T47D (cell line): ENCODE measurements around the gene WDR18.

Experiments used
- DNase-seq, 2 experiments: peaks; one replicate each; pipeline versions ENCODE4 v3.0.0 to v3.0.0-alpha.2; 2011 to 2012; ENCODE audit warnings: low read depth in 1 of 2, low spot score in 1 of 2
- JUND ChIP-seq: IDR thresholded peaks from 2 replicates; pipeline ENCODE4 v1.6.1; 2012; ENCODE audit warnings: low read depth
- in situ Hi-C: cut with HindIII; loops from 2 replicates; pipeline ENCODE4 v1.10.0; 2016; ENCODE audit warnings: low sequenced_read_pairs, low pct_unique_long_range_greater_than_20kb

The WDR18 gene

GRCh38 chr19:1004204-1004802 is 20.2 kb downstream of the WDR18 start:
- no peak for DNase-seq
- in situ Hi-C loops = no loop called here
- TF ChIP-seq JUND = no peak

DNA sequence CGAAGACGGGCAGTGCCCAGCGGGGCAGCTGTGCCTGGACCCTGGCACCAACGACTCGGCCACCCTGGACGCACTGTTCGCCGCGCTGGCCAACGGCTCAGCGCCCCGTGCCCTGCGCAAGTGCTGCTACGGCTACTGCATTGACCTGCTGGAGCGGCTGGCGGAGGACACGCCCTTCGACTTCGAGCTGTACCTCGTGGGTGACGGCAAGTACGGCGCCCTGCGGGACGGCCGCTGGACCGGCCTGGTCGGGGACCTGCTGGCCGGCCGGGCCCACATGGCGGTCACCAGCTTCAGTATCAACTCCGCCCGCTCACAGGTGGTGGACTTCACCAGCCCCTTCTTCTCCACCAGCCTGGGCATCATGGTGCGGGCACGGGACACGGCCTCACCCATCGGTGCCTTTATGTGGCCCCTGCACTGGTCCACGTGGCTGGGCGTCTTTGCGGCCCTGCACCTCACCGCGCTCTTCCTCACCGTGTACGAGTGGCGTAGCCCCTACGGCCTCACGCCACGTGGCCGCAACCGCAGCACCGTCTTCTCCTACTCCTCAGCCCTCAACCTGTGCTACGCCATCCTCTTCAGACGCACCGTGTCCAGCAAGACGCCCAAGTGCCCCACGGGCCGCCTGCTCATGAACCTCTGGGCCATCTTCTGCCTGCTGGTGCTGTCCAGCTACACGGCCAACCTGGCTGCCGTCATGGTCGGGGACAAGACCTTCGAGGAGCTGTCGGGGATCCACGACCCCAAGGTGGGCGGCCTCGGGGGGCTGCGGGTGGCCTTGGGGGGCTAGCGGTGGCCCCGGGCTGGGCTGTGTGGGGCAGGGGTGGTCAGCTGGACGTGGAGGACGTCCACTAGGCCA is 20.9 kb downstream of the WDR18 start:
- in situ Hi-C loops = no loop called here
- no peak for DNase-seq
- TF ChIP-seq JUND = no peak

GRCh38 chr19:1006711-1007398 is 22.7 kb downstream of the WDR18 start:
- DNase-seq = no peak
- TF ChIP-seq JUND = no peak
- in situ Hi-C loops = no loop called here

DNA sequence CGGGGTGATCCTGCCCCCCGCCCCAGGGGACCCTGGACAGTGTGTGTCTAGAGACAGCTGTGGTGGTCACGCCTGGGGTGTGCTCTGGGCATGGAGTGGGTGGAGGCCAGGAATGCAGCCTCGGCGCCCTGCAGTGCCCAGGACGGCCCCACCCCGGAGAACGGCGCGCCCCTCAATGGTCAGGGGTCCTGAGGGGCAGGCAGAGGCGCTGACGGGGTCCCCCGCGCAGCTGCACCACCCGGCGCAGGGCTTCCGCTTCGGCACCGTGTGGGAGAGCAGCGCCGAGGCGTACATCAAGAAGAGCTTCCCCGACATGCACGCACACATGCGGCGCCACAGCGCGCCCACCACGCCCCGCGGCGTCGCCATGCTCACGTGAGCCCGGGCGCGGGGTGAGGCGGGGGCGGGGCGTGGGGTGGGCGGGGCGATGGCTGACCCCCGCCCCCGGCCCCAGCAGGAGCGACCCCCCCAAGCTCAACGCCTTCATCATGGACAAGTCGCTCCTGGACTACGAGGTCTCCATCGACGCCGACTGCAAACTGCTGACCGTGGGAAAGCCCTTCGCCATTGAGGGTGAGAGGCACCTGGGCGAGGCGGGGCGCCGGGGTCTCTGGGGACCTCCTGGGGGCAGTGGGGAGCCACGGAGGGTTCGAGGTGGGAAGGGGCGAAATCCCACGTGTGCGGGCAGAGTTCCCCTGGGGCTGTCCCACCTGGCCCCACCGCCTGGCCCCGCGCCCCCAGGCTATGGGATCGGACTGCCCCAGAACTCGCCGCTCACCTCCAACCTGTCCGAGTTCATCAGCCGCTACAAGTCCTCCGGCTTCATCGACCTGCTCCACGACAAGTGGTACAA is 23.5 kb downstream of the WDR18 start:
- TF ChIP-seq JUND = no peak
- in situ Hi-C loops = no loop called here
- DNase-seq = no peak

DNA sequence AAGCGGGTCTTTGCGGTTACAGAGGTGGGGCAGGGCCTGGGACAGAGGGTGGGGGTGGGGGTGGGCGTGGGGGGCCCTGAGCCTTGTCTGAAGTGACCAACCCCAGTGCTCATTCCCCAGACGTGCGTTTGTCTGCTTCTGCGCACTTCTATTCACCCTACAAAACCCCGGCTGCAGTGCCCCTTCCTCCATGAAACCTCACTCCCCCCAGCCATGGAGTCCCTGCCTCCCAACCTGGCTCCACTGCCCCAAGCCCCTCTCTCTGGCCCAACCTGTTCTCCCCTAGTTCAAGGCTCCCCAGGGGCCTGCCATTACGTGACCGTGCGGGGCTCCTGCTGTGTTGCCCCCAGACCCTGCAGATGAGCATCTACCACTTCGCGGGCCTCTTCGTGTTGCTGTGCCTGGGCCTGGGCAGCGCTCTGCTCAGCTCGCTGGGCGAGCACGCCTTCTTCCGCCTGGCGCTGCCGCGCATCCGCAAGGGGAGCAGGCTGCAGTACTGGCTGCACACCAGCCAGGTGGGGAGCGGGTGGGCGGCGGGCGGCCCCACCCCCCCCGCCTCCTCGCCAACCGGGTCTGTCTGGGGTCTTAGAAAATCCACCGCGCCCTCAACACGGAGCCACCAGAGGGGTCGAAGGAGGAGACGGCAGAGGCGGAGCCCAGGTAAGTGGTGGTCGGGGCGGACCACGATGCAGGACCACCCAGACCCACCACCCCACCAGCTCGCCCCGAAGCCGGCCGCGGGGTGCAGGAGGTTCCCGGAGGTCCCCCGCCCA is 24.3 kb downstream of the WDR18 start:
- in situ Hi-C loops = no loop called here
- DNase-seq = no peak
- TF ChIP-seq JUND = no peak

DNA sequence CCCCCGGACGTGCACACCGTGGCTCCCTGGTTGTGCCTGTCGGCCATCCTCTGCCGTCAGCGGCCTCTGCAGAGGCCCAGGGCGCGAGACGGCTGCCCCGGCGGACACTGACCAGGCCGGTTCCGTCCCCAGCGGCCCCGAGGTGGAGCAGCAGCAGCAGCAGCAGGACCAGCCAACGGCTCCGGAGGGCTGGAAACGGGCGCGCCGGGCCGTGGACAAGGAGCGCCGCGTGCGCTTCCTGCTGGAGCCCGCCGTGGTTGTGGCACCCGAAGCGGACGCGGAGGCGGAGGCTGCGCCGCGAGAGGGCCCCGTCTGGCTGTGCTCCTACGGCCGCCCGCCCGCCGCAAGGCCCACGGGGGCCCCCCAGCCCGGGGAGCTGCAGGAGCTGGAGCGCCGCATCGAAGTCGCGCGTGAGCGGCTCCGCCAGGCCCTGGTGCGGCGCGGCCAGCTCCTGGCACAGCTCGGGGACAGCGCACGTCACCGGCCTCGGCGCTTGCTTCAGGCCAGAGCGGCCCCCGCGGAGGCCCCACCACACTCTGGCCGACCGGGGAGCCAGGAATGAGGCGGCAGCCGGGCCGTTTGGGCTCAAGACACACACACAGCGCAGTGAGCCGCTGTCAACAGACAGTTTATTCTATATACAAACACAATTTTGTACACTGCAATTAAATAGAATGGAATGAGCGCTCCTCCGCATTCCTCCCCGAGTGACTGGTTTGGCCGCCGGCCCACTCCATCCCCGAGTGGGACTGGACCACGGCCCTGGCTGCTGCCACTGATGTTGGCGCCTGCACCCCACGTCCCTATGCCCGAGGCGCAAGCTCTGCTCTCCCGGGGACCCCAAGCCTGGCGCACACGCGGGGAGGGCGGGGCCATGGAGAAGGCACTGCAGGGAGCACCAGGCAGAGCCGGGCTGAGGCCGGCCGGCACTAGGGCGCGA is 25.2 kb downstream of the WDR18 start:
- TF ChIP-seq JUND = no peak
- DNase-seq = no peak
- in situ Hi-C loops = no loop called here

GRCh38 chr19:1009981-1010538 is 25.9 kb downstream of the WDR18 start:
- in situ Hi-C loops = no loop called here
- no peak for TF ChIP-seq JUND
- DNase-seq = no peak

- no peak for DNase-seq
- in situ Hi-C loops = no loop called here
- TF ChIP-seq JUND = no peak
These were observed 26.7 kb downstream of the WDR18 start for GRCh38 chr19:1010586-1011510.

DNA sequence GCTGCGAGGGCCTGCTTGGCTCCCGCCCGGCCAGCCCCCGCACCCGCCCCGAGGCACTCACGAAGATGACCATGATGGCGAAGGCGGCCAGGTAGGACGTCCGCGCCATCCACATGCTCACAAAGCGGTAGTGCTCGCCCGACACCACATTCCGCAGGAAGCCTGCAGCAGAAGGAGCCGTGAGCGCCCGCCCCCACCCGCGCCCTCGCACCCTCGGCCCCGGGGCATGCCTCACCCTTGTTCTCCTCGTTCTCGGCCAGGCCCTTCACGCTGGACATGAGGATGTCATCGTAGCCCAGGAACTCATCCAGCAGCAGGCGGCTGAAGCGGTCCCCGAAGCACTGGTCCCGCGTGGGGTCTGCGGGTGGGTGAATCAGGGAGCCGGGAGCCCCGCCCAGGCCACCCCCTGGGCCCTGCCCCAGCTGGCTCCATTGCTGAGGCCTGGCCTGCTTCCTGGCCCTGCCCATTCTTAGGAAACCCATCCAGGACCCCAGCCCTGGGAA is 27.7 kb downstream of the WDR18 start:
- in situ Hi-C loops = no loop called here

DNA sequence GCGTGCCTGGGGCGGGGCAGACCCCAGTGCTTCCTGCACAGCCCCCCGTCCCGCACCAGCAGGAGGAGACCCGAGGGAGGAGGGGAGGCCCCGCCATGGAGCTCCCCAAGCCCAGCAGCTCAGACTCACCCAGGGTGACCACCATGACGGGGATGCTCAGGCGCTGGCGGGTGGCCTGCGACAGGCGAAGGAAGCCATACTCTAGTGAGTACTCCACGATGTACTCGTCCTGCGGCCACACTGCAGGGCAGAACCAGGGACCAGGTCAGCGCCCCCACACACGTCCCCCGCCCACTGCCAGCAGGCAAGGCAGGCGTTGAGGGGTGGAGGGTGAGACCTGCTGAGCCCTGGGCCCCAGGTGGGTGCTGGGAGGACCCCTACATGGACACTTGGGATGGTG is 28.2 kb downstream of the WDR18 start:
- no peak for TF ChIP-seq JUND
- no peak for DNase-seq
- in situ Hi-C loops = no loop called here

More for the DNA sequence above, 27.7 kb downstream of the WDR18 start:
- DNase-seq = no peak
- TF ChIP-seq JUND = no peak
